ENCODE measurements around the gene FBXL19.

Gene FBXL19

DNA sequence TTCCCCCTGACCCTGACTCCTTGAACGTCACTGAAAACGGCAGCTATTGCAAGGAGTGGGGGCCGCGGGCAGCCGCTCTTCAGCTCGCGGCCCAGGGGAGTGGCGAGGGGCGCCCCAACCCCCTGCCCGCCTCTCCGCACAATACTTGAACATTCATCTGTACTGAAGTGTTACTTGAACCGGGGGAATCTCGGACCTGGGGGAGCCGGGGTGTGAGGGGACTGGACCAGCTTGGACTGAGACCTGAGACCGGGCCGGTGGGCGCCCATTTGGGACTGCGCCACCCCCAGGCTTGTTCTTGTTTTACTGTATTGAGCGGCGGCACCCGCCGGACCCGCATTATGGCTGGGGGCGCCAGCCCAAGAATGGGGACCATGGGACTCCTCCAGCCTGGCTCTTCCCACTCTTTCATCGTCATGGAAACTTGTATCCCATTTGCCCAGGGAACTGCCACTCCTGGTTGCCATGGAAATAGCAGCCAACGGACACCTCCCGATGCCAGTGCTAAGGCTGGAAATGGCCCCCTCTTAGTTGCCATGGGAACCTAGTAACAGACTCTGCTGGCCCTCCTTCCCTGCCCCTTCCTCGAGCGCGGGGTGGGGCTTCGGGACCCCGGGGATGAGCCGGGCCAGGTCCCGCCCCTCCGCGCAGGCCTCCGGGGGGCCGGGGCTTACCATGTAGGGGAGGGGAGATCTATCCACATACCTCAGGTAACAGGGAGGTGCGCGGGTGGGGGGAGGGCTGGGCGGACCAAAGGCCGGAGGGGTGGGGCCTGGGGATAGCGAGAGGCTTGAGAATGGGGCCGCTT lies 24.7 kb downstream of the FBXL19 start:
- DNase-seq, result peak; percentile 67 to 79 (median 74)

DNA sequence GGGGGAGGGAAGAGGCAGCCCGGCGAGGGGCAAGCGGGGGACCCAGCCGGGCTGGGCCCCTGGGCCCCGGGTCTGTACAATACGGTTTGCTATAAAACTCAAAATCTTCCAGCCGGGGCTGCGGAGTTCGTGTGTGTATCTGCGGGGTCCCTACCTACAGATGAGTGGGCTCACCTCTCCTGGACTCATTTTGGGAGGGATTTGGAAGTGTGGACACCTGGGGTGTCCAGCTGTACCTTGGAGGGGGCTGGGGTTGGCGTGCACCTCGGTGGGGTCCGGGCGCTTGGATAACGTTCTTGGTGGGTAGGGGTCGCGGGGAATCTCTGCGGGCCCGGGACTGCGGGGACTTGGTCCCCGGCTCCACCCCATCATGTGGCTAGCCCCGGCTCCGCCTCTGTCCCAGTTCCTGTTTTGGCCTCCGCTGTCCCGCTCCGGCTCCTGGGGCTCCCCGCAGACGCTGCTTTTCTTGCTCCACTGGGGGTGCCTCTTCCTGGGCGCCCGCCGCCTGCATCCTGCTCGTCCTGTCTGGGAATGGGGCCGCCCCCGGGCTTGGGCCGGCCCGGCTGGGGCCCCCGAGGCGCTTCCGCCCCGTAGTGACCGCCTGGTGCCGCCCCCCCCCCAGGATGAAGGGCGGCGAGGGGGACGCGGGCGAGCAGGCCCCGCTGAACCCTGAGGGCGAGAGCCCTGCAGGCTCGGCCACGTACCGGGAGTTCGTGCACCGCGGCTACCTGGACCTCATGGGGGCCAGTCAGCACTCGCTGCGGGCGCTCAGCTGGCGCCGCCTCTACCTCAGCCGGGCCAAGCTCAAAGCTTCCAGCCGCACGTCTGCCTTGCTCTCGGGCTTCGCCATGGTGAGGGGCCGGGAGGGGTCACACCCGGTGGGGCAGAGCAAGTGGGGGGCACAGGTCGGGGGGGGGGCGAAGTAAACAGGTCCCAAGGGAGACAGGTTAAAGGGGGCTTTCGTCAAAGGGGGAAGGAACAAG lies 25.6 kb downstream of the FBXL19 start, which contains the start of gene ORAI3:
ORAI3 (plus strand) TSS at position 402 of the 983 bp plus-strand sequence; CDS start at position 624, 222 bp downstream.
- DNase-seq, result peak; percentile 84 to 93 (median 91)

DNA sequence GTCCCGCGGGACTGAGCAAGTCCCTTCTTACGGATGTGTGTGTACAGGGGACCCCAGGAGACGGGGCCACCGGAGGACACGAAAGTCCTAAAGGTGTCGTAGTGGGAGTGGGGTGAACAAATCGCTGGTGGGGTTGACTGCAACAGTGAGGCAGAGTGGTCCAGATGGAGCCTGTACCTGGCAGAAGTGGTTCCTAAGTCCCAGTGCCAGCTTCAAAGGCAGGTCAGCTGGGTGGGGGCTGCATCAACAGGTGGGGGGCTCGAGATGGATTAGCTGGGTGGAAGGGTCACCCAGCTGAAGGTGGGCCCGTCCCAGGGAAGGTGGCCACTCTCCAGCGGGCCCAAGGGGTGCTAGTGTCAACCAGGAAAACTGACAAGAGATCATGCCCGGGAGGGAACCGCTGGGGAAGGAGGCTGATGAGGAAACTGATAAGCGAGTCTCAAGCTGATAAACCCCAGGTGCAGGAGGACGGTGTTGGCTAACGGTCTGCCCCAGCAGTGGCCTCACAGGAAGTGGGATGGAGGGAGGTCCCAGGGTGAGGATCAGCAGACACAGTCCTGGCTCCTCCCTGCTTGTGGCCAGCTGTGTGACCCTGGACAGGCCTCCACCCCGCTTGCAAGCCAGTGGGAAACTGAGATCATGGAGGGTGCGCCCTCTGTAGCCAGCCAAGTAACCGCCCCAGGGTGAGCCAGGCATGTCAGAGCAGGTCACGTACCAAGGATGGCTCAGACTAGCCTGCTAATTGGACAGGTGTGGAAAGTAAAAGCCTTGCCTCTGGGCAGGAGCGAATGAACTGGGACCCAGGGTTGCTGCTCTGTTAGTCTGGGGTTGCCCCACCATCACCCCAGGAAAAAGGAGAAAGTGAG lies 26.5 kb downstream of the FBXL19 start:
- peak; percentile 77 to 91 (median 88) for DNase-seq

DNA sequence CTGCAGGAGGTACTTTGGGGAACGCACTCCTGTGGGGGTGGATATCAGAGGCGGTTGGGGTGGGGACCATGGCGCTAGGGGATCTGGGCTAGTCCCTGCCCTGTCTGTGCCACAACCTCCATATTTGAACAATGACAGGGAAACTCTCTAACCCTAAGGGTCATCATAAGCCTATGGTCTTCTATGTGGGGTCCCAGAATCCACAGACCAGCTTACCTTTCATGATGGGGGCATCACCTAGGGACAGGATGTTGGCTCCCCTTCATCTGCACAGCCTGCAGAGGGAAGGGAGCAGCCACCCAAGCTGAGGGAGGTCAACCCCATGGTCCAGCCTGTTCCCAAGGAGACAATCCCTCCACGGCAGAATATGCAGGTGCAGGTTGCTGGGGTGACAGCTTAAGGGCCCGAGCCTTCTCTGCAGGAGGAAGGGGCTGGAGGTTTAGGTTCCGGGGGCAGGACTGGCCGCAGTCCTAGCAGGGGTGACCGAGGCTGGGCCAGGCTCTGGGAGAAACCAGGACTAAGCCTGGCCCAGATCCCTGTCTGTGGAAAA lies 27.2 kb downstream of the FBXL19 start:
- DNase-seq, result no peak

DNA sequence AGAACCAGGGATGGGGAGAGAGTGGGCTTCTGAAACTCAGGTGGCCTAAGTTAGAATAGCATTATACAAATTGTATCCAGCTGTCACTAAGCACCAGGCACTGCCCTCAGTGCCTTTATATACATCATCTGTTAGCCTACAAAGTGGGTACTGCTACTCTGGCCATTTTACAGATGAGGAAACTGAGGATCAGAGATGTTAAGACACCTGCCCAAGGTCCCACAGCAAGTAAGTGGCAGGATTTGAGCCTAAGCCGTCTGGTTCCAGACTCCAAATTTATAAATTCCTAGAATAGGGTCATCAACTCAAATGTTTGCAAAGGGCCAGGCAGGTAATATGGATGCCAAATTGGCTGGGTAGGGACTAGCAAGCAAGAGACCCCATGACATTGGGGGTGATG lies 27.8 kb downstream of the FBXL19 start:
- no peak for DNase-seq

DNA sequence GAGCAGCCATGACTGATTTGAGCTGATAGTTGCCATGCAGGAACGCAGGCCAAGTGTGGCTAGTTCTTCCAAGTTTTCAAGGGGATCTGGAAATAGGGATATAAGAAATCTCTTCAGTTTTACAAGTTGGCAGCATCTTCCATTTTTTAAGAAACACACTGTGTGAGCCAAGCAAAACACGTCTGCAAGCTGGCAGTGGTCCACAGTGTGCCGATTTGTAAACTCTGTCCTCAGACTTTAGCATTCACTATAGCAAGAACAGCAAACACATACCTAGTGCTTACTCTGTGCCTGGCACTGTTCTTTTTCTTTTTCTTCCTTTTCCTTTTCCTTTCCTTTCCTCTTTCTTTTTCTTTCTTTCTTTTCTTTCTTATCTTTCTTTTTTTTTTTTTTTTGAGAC lies 28.4 kb downstream of the FBXL19 start:
- no peak for DNase-seq

DNA sequence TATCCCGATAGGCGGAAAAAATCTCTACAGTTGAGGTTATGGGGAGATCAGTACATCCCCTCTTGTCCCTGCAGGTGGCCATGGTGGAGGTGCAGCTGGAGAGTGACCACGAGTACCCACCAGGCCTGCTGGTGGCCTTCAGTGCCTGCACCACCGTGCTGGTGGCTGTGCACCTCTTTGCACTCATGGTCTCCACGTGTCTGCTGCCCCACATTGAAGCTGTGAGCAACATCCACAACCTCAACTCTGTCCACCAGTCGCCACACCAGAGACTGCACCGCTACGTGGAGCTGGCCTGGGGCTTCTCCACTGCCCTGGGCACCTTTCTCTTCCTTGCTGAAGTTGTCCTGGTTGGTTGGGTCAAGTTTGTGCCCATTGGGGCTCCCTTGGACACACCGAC lies 29.7 kb downstream of the FBXL19 start:
- no peak for DNase-seq

DNA sequence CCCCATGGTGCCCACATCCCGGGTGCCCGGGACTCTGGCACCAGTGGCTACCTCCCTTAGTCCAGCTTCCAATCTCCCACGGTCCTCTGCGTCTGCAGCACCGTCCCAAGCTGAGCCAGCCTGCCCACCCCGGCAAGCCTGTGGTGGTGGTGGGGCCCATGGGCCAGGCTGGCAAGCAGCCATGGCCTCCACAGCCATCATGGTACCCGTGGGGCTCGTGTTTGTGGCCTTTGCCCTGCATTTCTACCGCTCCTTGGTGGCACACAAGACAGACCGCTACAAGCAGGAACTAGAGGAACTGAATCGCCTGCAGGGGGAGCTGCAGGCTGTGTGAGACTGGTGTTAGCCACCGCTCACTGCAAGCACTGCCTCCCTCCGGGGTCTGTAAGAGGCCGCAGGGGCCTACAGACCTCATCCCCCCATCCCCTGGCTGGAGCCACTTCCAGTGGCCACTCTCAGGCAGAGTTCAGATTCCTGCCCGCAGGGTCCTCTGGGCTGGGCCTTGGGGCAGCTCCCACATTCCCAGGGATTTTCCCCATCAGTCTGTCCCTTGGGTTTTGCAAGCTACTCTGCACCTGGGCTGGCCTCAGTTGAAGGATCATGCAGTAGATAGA lies 30.2 kb downstream of the FBXL19 start:
- peak; percentile 75 to 83 (median 78) for DNase-seq

DNA sequence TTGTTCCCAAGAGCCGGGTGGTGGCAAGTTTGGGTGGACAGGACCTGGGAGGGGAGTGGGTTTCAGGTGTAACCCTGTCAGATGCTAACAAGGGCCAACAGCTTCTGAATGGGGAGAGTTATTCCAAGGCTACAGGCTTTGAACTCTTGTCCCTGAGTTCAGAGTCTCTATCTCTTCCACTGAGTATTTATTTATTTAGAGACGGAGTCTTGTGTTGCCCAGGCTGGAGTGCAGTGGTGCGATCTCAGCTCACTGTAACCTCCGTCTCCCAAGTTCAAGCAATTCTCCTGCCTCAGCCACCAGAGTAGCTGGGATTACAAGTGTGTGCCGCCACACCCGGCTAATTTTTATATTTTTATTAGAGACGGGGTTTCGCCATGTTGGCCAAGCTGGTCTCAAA lies 31.6 kb downstream of the FBXL19 start:
- DNase-seq, result no peak

DNA sequence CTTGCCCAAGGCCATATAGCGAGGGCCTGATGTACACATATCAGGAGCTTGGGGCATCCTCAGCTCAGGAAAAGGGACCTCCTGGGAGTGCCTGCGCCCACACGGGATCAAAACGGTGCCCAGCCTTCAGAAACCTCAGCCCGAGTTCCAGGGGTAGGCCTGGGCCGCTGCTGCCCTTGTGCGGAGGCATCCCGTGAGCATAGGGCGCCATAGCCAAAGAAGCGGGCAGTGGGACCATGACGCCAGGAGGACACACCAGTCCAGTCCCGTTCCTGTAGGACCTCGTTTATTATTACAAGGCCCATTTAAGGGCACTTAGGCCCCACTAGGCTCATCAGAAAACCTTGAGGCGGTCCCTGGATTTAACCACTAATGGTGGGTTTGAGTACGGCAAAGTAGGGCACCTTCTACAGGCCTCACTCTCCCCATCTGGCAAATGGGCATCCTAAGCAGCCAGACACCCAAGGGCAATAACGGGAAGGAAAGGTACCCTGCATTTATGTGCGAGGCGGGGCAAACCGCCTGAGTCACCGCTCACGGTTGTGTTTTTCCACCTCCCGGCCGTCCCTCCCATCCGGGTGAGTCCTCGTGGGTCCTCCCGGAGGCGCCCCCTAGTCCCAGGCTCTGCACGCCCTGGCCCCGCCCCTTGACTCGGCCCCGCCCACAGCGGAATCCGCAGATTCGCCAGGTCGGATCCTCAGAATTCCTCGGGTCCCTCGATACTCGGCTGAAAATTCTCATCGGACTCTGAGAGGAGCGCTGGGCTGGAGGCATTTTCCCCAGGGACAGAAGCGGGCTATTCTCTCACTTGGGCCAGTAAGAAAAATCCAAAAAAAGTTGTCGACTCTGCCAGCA lies 33.5 kb downstream of the FBXL19 start:
- DNase-seq, result peak; percentile 83 to 92 (median 90)

DNA sequence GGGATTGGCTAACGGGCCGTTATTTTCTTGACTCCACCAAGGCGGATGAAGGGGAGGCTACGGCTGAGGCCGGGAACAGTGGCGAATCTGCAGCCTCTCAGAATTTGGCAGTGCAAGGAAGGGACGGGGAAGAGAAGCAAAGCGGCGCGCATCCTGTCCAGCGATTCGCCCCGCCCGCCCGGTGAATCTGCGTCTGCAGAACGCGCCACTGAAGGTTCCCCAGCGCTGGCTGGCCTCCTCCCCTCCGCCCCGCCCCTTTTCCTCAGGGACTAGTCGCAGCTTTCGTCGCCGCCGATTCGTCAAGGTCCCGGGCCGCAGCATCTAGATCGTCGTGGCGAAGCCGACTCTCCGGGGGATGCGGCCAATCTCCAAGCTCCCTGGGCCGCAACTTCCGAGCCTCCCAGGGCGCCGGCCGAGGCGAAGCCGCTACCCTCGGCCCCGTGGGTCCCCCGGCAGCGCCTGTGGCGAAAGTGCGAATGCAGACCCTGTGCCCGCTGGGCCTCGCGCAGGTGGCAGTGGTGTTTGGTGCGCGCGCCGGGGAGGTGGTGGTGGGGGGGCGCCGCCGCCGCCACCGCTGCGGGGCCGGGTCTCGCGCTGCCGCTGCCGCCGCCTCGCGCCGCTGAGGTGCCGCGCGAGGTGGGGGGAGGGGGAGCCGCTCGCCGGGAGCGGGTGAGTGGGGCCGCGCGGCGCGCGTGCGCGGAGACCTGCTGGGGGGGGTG lies 34.2 kb downstream of the FBXL19 start, which contains the start of gene SETD1A:
SETD1A (plus strand) TSS at position 299 of the 719 bp plus-strand sequence. CDS start 978 bp downstream, outside the sequence.
- peak; percentile 97 to 99 (median 98) for DNase-seq

DNA sequence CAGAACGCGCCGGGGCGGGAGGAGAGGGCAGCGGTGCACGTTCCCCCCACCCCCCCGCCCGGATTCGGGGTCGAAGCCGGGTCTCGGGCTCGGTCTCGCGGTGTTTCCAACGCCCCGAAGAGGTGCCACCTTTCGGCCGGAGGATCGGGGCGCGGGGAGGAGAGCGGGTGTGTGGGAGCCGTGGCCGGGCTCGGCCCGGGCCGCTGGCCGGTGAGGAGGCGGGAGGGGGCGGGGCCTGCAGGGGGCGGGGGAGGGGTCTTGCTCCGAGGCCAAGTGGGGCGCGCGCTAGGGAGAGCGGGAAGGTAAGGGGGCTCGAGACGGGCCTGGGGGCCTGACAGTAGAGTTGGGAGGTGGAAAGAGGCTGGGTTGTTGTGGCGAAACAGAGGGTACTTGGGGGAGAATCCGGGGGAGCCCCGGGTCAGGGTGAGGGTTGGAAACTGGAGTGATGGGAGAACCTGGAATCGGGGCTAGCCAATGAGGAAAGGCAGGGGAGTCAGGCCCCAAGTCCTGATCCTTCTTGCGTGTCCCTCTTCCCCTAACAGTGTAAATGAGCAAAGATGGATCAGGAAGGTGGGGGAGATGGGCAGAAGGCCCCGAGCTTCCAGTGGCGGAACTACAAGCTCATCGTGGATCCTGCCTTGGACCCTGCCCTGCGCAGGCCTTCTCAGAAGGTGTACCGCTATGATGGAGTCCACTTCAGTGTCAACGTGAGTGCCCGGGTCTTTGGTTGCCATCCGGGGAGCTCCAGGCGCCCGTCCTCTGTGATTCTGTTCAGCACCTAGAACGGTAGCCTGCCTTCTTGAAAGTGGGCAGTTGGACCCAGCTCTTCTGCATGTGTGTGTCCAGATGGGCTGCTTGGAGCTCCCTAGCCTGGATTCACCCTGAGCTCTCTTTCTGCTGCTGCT lies 35.1 kb downstream of the FBXL19 start:
- peak; percentile 38 to 77 (median 64) for DNase-seq

DNA sequence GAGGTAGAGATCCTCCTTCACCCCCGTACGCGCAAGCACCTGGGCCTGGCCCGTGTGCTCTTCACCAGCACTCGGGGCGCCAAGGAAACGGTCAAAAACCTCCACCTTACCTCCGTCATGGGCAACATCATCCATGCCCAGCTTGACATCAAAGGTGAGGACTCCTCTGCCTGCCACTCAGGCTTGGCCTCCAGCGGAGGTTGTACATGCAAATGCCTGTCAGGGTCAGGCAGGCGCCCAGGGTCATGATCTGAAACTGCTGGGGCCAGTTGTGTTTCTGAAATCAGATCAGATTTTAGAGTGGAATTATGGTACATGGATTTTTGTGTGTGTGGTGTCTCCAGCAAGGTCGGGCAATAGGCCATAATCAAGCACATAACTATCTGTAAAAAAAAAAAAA lies 38.0 kb downstream of the FBXL19 start:
- DNase-seq, result no peak

DNA sequence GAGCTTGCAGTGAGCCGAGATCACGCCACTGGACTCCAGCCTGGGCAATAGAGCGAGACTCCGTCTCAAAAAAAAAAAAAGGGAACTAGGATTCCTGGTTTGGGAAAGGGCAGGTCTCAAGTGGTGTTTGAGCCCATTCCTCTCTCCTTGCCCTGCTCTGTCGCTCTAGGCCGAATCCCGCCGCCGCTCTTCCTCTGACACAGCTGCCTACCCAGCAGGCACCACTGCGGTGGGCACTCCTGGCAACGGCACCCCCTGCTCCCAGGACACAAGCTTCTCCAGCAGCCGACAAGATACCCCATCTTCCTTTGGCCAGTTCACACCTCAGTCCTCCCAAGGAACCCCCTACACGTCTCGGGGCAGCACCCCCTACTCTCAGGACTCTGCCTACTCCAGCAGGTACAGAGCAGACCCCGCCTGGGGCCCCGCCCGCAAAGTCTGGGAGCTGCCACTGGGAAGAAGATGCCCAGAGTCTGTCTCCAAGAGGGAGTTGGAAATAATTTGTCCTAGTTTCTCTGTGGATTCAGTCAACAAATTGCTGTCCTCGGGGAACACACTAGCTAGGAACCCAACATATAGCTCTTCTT lies 40.6 kb downstream of the FBXL19 start:
- DNase-seq, result no peak

DNA sequence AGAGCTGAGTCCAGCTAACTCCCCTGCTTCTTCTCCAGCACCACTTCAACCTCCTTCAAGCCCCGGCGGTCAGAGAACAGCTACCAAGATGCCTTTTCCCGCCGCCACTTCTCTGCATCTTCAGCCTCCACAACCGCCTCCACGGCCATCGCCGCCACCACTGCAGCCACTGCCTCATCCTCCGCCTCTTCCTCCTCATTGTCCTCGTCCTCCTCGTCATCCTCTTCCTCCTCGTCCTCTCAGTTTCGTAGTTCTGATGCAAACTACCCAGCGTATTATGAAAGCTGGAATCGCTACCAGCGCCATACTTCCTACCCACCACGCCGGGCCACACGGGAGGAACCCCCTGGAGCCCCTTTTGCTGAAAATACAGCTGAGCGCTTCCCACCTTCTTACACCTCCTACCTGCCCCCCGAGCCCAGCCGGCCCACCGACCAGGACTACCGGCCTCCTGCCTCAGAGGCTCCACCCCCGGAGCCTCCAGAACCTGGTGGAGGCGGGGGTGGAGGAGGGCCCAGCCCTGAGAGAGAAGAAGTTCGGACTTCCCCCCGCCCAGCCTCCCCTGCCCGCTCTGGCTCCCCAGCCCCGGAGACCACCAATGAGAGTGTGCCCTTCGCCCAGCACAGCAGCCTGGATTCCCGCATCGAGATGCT lies 41.3 kb downstream of the FBXL19 start:
- peak in 1 of 4 experiments; percentile 26 for DNase-seq

DNA sequence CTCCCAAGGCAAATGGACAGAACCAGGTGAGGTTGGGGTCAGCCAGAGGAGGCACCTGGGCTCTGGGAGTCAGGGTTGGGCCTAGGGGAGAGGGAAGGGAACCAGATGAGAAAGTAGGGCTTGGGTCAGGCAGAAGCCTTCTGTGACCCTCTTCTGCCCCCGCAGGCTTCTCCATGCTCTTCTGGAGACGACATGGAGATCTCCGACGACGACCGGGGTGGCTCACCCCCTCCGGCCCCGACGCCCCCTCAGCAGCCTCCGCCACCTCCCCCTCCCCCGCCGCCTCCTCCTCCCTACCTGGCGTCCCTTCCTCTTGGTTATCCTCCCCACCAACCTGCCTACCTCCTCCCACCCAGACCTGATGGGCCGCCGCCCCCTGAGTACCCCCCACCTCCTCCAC lies 42.1 kb downstream of the FBXL19 start:
- no peak for DNase-seq

DNA sequence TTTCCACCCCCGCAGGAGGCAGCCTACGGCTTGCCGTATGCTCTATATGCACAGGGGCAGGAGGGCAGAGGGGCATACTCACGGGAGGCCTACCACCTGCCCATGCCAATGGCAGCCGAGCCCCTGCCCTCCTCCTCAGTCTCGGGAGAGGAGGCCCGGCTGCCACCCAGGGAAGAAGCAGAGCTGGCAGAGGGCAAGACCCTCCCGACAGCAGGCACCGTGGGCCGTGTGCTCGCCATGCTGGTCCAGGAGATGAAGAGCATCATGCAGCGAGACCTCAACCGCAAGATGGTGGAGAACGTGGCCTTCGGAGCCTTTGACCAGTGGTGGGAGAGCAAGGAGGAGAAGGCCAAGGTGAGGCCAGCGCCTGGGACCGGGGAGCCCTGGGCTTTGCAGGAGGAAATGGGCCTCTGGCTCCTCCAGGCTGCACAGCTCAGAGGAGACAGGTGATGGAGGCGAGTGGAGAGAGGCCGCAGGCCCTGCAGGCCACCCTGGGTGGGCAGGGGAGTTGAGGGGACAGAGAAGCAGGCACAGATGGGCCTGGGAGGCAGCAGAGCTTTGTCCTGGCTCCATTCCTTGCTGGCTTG lies 42.8 kb downstream of the FBXL19 start:
- no peak for DNase-seq
